ENCODE data around the gene MPPED1.

The MPPED1 gene

DNA sequence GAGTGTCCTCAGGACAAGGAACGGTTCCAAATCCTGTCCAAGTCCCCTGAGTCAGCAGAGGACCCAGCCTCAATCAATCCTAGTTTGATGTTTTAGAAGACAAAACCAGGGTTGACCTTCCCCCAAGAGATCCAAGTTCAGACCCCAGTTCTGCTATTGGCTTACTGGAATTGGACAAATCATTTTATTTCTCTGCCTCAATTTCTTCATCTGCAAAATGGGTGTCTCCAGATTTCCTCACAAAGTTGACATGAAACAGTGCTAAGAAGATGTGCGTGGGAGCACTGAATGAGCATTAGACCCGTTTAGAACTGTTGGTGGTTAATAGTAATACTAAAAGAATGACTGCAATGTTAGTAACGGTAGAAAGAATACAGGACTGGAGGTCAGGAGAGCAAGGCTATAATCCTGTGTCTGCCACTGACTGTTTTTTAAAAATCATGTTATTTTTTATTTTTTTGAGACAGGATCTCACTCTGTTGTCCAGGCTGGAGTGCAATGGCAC, 35.8 kb upstream of the MPPED1 start:
- H3K36me3 ChIP-seq (replicated peaks): no peaks in the 10 kb centered on the region
- H3K4me3 ChIP-seq (ENCODE audit: low read depth, low read length): no peak overlapping the region
- peak; percentile 48 for DNase-seq
- H3K27me3 ChIP-seq (replicated peaks): peaks cover 3% of the 10 kb centered on the region
- TF ChIP-seq, protein P1, sequence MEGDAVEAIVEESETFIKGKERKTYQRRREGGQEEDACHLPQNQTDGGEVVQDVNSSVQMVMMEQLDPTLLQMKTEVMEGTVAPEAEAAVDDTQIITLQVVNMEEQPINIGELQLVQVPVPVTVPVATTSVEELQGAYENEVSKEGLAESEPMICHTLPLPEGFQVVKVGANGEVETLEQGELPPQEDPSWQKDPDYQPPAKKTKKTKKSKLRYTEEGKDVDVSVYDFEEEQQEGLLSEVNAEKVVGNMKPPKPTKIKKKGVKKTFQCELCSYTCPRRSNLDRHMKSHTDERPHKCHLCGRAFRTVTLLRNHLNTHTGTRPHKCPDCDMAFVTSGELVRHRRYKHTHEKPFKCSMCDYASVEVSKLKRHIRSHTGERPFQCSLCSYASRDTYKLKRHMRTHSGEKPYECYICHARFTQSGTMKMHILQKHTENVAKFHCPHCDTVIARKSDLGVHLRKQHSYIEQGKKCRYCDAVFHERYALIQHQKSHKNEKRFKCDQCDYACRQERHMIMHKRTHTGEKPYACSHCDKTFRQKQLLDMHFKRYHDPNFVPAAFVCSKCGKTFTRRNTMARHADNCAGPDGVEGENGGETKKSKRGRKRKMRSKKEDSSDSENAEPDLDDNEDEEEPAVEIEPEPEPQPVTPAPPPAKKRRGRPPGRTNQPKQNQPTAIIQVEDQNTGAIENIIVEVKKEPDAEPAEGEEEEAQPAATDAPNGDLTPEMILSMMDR (IDR thresholded peaks at IDR 0.05; ENCODE audit: low read depth, low read length, missing control alignments): no peak
- no peak overlapping the region for H3K27ac ChIP-seq
- in situ Hi-C loops (cut with HindIII; ENCODE audit: low pct_ligation_motif_present, low sequenced_read_pairs): no loop called here

DNA sequence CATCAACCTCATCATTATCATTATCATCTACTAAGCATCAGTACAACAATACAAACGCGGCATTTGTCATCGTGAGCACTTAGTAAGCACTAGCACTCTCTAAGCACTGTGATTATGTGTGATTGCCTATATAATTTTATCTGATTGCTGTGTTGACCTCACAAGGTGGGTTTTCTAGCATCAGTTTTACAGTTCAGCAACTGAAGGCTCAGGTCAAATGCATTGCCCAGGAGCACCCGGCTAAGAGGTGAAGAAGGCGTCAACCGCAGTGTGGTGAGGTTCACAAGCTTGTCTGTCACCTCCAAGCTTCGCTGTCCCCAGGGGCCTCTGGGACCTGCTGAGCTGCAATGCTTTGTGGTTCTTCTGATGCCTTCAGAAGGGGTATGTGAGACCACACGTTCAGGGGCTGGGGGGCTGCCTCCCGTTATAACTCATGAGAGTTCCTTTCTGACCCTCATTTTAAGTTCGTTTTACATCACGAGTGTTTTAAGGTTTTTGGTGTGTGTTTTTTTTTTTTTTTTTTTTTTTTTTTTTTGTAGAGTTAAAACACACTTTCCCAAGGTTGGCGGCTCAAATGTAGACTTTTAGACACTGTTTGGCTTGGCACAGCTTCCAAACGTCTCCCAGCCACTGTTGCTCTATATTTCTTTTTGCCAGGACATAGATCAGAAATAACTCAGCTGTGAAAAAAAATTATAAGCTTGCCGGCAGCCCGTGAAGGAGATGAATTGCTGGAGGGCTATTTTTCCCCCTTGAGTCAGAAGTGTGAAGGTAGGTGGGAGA, 34.9 kb upstream of the MPPED1 start:
- in situ Hi-C loops (cut with HindIII; ENCODE audit: low pct_ligation_motif_present, low sequenced_read_pairs): no loop called here
- peak; percentile 14 for DNase-seq
- no peaks in the 10 kb centered on the region for H3K36me3 ChIP-seq (replicated peaks)
- no peak overlapping the region for H3K27ac ChIP-seq
- TF ChIP-seq, protein P1 (IDR thresholded peaks at IDR 0.05; ENCODE audit: low read depth, low read length, missing control alignments): no peak
- peaks cover 7% of the 10 kb centered on the region for H3K27me3 ChIP-seq (replicated peaks)
- no peak overlapping the region for H3K4me3 ChIP-seq (ENCODE audit: low read depth, low read length)

DNA sequence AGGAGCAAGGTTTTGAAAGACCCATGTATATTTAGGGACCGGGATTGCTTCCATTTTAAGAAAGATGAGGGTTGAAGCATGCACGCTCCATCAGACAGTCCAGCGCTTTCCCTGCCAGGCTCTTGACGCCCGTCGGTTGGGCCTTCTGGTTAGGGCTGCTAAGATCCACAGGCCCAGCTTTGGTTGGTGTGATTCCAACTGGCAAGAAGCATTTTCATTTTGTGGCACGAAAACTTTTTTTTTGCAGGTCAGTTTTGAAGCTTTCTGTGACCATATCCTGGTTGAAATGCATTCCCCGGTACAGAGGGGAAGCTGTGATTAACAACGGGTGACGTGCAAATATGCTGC, 34.3 kb upstream of the MPPED1 start:
- TF ChIP-seq, protein P1 (IDR thresholded peaks at IDR 0.05; ENCODE audit: low read depth, low read length, missing control alignments): no peak
- Histone ChIP-seq H3K4me3 (ENCODE audit: low read depth, low read length) (no peak overlapping the region), H3K36me3 (replicated peaks) (no peaks in the 10 kb centered on the region), H3K27me3 (replicated peaks) (peaks cover 7% of the 10 kb centered on the region), H3K27ac (no peak overlapping the region)
- peak; percentile 6 for DNase-seq
- in situ Hi-C loops (cut with HindIII; ENCODE audit: low pct_ligation_motif_present, low sequenced_read_pairs): no loop called here

DNA sequence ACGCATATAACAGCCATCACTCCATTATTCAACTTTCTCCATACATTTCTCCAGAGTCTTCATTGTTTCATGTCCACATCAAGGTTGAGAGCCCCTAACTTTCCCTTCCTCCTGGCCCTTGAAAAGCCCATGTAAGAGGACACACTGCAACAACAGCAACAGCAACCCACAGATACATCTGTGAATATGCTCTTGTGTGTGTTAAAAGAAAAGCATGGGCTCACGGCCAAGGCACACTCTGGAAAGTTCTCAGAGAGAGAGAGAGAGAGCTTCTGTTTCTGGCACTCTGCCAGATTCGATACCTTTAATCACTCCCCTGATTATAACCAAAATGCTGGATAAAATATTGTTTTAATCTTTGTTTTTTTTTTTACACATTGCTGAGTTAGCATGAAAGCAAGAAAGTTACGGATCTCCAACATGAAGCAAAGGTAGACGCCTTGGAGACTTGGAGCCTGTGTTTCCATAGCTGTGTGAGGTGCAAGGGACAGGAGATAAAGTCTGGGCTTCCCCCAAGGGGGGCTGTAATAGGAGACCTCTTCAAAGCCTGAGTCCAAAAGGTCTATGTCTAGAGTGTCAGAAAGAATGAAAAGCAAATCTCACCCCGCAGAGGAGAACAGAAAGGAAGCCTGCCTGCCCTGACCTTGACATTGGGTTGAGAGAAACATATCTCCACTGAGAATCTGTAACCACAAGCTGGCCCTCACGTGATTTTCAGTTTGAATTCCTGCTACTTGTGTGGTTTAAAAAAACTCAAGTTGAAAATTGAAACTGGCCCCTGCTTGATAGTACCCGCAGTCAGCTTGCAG, 33.7 kb upstream of the MPPED1 start:
- TF ChIP-seq, protein P1 (IDR thresholded peaks at IDR 0.05; ENCODE audit: low read depth, low read length, missing control alignments): no peak
- H3K36me3 ChIP-seq (replicated peaks): no peaks in the 10 kb centered on the region
- in situ Hi-C loops (cut with HindIII; ENCODE audit: low pct_ligation_motif_present, low sequenced_read_pairs): no loop called here
- H3K27me3 ChIP-seq (replicated peaks): peaks cover 7% of the 10 kb centered on the region
- no peak overlapping the region for H3K4me3 ChIP-seq (ENCODE audit: low read depth, low read length)
- H3K27ac ChIP-seq: no peak overlapping the region
- peak; percentile 20 for DNase-seq

DNA sequence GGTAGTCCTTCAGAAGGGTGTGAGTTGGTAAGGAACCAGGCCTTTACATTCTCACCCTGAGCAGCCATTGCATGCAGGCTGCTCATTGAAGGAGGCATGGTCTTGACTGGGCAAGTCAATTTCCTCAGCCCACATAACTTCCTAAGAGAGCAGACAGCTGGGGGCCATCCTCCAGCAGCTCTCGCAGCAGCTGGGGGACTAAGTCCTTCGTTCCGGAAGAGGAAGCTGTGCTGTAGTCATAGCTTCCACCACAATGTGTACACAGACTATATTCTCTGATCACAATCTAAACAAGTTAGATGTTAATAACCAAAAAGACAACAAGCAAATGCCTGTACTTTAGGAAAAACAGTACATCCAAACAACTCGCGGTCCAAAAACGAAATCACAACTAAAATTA, 30.1 kb upstream of the MPPED1 start:
- H3K27me3 ChIP-seq (replicated peaks): peaks cover 11% of the 10 kb centered on the region
- in situ Hi-C loops (cut with HindIII; ENCODE audit: low pct_ligation_motif_present, low sequenced_read_pairs): no loop called here
- H3K27ac ChIP-seq: no peak overlapping the region
- TF ChIP-seq, protein P1 (IDR thresholded peaks at IDR 0.05; ENCODE audit: low read depth, low read length, missing control alignments): no peak
- H3K36me3 ChIP-seq (replicated peaks): no peaks in the 10 kb centered on the region
- no peak for DNase-seq
- no peak overlapping the region for H3K4me3 ChIP-seq (ENCODE audit: low read depth, low read length)

All from brain microvascular endothelial cell (primary cell).